Keratinocyte (primary cell): ENCODE measurements around the gene DMD. TPM values are rescaled to one million over a fixed set of nuclear protein-coding genes. Genes with fewer than 3 reads are reported as not detected.
"Not testable (repeated sequence)": the region's sequence is repeated elsewhere in the genome, so short reads cannot be mapped to it uniquely, and the experiment has no call there.

Experiments used
- DNase-seq: peaks from one replicate; pipeline ENCODE4 v3.0.0-alpha.2; 2011; ENCODE audit warnings: low read depth, missing footprints, low spot score
- FAIRE-seq: peaks from 2 replicates; lab custom pipeline; 2011; peaks lifted over from hg19 to GRCh38; lab: Jason Lieb, UNC
- H2AFZ ChIP-seq: 2 replicates; pipeline ENCODE4 v1.6.0; 2012; ENCODE audit warnings: low read length, control low read depth, inconsistent platforms; ENCODE audit not compliant: control insufficient read depth
- H3K27ac ChIP-seq: 2 replicates; pipeline ENCODE4 v1.5.1; 2011; ENCODE audit warnings: low read length; ENCODE audit not compliant: control insufficient read depth, insufficient read depth
- H3K27me3 ChIP-seq: 3 replicates; pipeline ENCODE4 v1.6.0; 2011; ENCODE audit warnings: low read length; ENCODE audit not compliant: control insufficient read depth, insufficient read depth; ENCODE audit errors: extremely low read depth
- H3K36me3 ChIP-seq, 2 experiments: 2 replicates in 1 of 2; 3 replicates in 1 of 2; pipeline ENCODE4 v1.5.1; 2011; ENCODE audit warnings: low read length in 2 of 2, mild to moderate bottlenecking in 1 of 2; ENCODE audit not compliant: control insufficient read depth in 2 of 2, insufficient read depth in 2 of 2; ENCODE audit errors: extremely low read depth in 1 of 2
- H3K4me1 ChIP-seq: 3 replicates; pipeline ENCODE4 v1.5.1; 2011; ENCODE audit warnings: low read length; ENCODE audit not compliant: control insufficient read depth, insufficient read depth; ENCODE audit errors: extremely low read depth
- H3K4me2 ChIP-seq: 3 replicates; pipeline ENCODE4 v1.6.0; 2011; ENCODE audit warnings: low read depth, low read length; ENCODE audit not compliant: control insufficient read depth, insufficient read depth; ENCODE audit errors: extremely low read depth
- H3K4me3 ChIP-seq, 3 experiments: fragments of 200-600 bp in 1 of 3; sonication (generic) in 1 of 3; 2 replicates in 2 of 3; 3 replicates in 1 of 3; pipeline ENCODE4 v1.5.1; 2011 to 2016; ENCODE audit warnings: low read length in 3 of 3, mild to moderate bottlenecking in 3 of 3, control low read depth in 2 of 3, inconsistent platforms in 1 of 3, low read depth in 1 of 3, mixed read lengths in 1 of 3, mixed run types in 1 of 3, moderate library complexity in 1 of 3; ENCODE audit not compliant: control insufficient read depth in 2 of 3, insufficient read depth in 2 of 3; ENCODE audit errors: extremely low read depth in 1 of 3
- H3K79me2 ChIP-seq: 2 replicates; pipeline ENCODE4 v1.6.0; 2012; ENCODE audit warnings: low read length; ENCODE audit not compliant: control insufficient read depth, insufficient read depth
- H3K9ac ChIP-seq: 3 replicates; pipeline ENCODE4 v1.6.0; 2011; ENCODE audit warnings: low read length; ENCODE audit not compliant: control insufficient read depth, insufficient read depth; ENCODE audit errors: extremely low read depth
- H3K9me1 ChIP-seq: 3 replicates; pipeline ENCODE4 v1.6.0; 2011; ENCODE audit warnings: low read length; ENCODE audit not compliant: control insufficient read depth, insufficient read depth; ENCODE audit errors: extremely low read depth
- H3K9me3 ChIP-seq: 2 replicates; pipeline ENCODE4 v1.5.1; 2012; ENCODE audit warnings: low read depth, low read length; ENCODE audit not compliant: control insufficient read depth
- H4K20me1 ChIP-seq: 3 replicates; pipeline ENCODE4 v1.6.0; 2011; ENCODE audit warnings: low read length; ENCODE audit not compliant: control insufficient read depth, insufficient read depth; ENCODE audit errors: extremely low read depth
- EZH2 ChIP-seq: IDR thresholded peaks from one replicate; pipeline ENCODE4 v1.6.1; 2012; ENCODE audit warnings: inconsistent platforms, mild to moderate bottlenecking, low read length, moderate library complexity
- dilution Hi-C: fragments of 300-500 bp; cut with MboI; formaldehyde crosslinking; loops from one replicate; pipeline ENCODE4 v1.7.0; 2020; ENCODE audit warnings: low sequenced_read_pairs; ENCODE audit not compliant: extremely low pct_ligation_motif_present
- polyA plus RNA-seq, 5 experiments: library from polyadenylated mRNA; depleted of rRNA in 3 of 5; stranded (reverse) in 3 of 5; stranded (forward) in 1 of 5; unstranded in 1 of 5; fragments of >200 nt; gene quantifications; 1 replicate in 1 of 5; 2 replicates in 3 of 5; 3 replicates in 1 of 5; pipeline versions ENCODE4 v1.2.1 to v1.2.3, GENCODE V29; 2011 to 2012; ENCODE audit warnings: missing spikeins in 2 of 5, low read depth in 1 of 5, low replicate concordance in 1 of 5
- TF ChIP-seq, protein P1 (sequence below), 3 experiments: IDR thresholded peaks in 1 of 3; conservative IDR thresholded peaks in 1 of 3; optimal IDR thresholded peaks in 1 of 3; 2 replicates in 2 of 3; 3 replicates in 1 of 3; pipeline versions ENCODE3 to v1.5.1; 2011; ENCODE audit warnings: low read length in 3 of 3, mild to moderate bottlenecking in 3 of 3, moderate library complexity in 2 of 3, control low read depth in 1 of 3, inconsistent platforms in 1 of 3; ENCODE audit not compliant: insufficient read depth in 2 of 3; ENCODE audit errors: extremely low read depth in 1 of 3

Gene DMD
- polyA plus RNA-seq, 1 donor (not counting 4 experiments of a cell fraction or from before 2014, with no cell fraction given): 8.9 TPM

DNA sequence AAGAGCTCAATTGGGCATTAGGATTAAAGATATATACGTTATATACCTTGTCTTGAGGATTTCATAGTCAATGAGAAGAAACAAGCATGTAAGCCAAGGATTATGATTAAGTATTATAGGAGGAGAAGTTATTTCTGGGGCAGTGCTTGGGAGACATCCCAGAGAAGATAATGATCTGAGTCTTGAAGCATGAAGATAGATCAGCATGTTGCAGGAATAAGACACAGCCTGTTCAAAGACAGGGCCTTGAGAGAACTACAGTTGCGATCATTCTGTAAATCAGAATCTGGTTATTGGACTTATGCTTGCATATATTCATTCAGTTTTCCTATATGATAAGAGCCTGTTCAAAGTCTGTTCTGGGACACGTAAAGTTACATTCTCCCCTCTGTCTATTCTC, 1277.3 kb downstream of the DMD start:
- Histone ChIP-seq H3K9me1 (no peaks in the 10 kb centered on the region), H3K9ac (no peak overlapping the region), H3K4me2 (no peak overlapping the region), H3K36me3 (no peaks in the 10 kb centered on the region), H4K20me1 (no peaks in the 10 kb centered on the region), H3K79me2 (no peaks in the 10 kb centered on the region), H3K4me3 (no peak overlapping the region), H3K27me3 (no peaks in the 10 kb centered on the region), H3K4me1 (no peaks in the 10 kb centered on the region), H3K9me3 (no peaks in the 10 kb centered on the region), H3K27ac (no peak overlapping the region), H2AFZ (no peak overlapping the region)
- FAIRE-seq: no peak
- TF ChIP-seq EZH2: no peak
- TF ChIP-seq, protein P1, sequence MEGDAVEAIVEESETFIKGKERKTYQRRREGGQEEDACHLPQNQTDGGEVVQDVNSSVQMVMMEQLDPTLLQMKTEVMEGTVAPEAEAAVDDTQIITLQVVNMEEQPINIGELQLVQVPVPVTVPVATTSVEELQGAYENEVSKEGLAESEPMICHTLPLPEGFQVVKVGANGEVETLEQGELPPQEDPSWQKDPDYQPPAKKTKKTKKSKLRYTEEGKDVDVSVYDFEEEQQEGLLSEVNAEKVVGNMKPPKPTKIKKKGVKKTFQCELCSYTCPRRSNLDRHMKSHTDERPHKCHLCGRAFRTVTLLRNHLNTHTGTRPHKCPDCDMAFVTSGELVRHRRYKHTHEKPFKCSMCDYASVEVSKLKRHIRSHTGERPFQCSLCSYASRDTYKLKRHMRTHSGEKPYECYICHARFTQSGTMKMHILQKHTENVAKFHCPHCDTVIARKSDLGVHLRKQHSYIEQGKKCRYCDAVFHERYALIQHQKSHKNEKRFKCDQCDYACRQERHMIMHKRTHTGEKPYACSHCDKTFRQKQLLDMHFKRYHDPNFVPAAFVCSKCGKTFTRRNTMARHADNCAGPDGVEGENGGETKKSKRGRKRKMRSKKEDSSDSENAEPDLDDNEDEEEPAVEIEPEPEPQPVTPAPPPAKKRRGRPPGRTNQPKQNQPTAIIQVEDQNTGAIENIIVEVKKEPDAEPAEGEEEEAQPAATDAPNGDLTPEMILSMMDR (optimal IDR thresholded peaks at IDR 0.05 in 1 of 3, IDR thresholded peaks at IDR 0.05 in 1 of 3, conservative IDR thresholded peaks at IDR 0.05 in 1 of 3; ENCODE audit: extremely low read depth in 1 of 3, insufficient read depth in 2 of 3, low read length in 3 of 3): no peak
- dilution Hi-C loops: no loop called here
- no peak for DNase-seq

DNA sequence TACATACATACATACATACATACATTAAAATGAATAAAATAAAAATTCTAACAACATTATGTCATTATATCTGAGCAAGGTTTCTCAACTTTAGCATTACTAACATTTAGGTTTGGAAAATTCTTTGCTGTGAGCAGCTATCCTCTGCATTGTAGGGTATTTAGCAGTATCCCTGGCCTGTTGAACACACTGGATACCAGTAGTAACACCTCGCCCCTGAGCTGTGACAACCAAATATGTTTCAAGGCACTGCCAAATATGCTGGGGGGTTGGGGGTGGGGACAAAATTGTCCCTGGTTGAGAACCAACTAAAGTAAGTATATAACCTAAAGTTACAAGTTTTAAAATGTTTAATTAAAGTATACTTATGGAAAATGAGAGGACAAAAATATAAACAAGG, 1278.6 kb downstream of the DMD start:
- Histone ChIP-seq H3K4me3 (no peak overlapping the region), H3K79me2 (no peaks in the 10 kb centered on the region), H3K36me3 (no peaks in the 10 kb centered on the region), H4K20me1 (no peaks in the 10 kb centered on the region), H3K27me3 (no peaks in the 10 kb centered on the region), H3K9ac (no peak overlapping the region), H2AFZ (no peak overlapping the region), H3K9me1 (no peaks in the 10 kb centered on the region), H3K4me2 (no peak overlapping the region), H3K9me3 (no peaks in the 10 kb centered on the region), H3K4me1 (no peaks in the 10 kb centered on the region), H3K27ac (no peak overlapping the region)
- no peak for DNase-seq
- FAIRE-seq: no peak
- TF ChIP-seq EZH2: no peak
- TF ChIP-seq, protein P1 (optimal IDR thresholded peaks at IDR 0.05 in 1 of 3, IDR thresholded peaks at IDR 0.05 in 1 of 3, conservative IDR thresholded peaks at IDR 0.05 in 1 of 3; ENCODE audit: extremely low read depth in 1 of 3, insufficient read depth in 2 of 3, low read length in 3 of 3): no peak
- dilution Hi-C loops: no loop called here

DNA sequence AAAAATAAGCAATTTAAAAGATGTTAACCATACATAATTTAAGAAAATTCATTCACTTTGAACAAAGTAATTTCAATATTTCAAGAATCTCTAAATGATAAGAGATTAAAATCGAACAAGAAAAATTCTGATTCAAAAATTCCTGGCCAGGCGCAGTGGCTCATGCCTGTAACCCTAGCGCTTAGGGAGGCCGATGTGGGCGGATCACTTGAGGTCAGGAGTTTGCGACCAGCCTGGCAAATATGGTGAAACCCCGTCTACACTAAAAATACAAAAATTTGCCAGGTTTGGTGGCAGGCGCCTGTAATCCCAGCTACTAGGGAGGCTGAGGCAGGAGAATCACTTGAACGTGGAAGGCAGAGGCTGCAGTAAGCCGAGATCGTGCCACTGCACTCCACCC, 1279.0 kb downstream of the DMD start:
- DNase-seq, dilution Hi-C loops, H3K4me1 ChIP-seq: not testable (repeated sequence)

More for the DNA sequence above, 1279.0 kb downstream of the DMD start:
- not testable (repeated sequence) for H3K27me3 ChIP-seq, H3K9ac ChIP-seq, H3K36me3 ChIP-seq, H3K9me1 ChIP-seq, H3K27ac ChIP-seq, H2AFZ ChIP-seq, H3K4me3 ChIP-seq, H3K79me2 ChIP-seq, H4K20me1 ChIP-seq, H3K9me3 ChIP-seq, FAIRE-seq, H3K4me2 ChIP-seq
